ENCODE results near the gene KIF2C. TPM values are rescaled to one million over a fixed set of nuclear protein-coding genes. Genes with fewer than 3 reads are reported as not detected.

Gene KIF2C
- total and polyA plus RNA-seq, 8 donors = 3.3 to 44.9 (median 19.7) TPM

GRCh38 chr1:44718091-44718490 is 21.5 kb upstream of the KIF2C start:
- ATAC-seq = no peak
- intact Hi-C loops (cut with DNase I) = no loop called here
- TF ChIP-seq CTCF (IDR thresholded peaks at IDR 0.05) = no peak

GRCh38 chr1:44719318-44719717 is 20.3 kb upstream of the KIF2C start:
- no peak for DNase-seq
- TF ChIP-seq CTCF (IDR thresholded peaks at IDR 0.05) = no peak
- Histone ChIP-seq H3K4me1 (peaks cover 0 to 34% of the 10 kb centered on the region in 2 donors), H3K9me3 (no peaks in the 10 kb centered on the region), H3K27me3 (peaks cover 0 to 2% of the 10 kb centered on the region in 2 donors), H3K36me3 (no peaks in the 10 kb centered on the region), H3K4me3 (no peak overlapping the region), H3K27ac (no peak overlapping the region)
- ATAC-seq = no peak
- intact Hi-C loops (cut with DNase I) = no loop called here

More at GRCh38 chr1:44718091-44718490, 21.5 kb upstream of the KIF2C start:
- peaks cover 0 to 22% of the 10 kb centered on the region in 2 donors for H3K4me1 ChIP-seq
- H3K27ac ChIP-seq = no peak overlapping the region
- H3K36me3 ChIP-seq = no peaks in the 10 kb centered on the region
- no peak overlapping the region for H3K4me3 ChIP-seq
- H3K9me3 ChIP-seq = no peaks in the 10 kb centered on the region
- no peak for DNase-seq
- H3K27me3 ChIP-seq = no peaks in the 10 kb centered on the region

- intact Hi-C loops (cut with DNase I) = no loop called here
- ATAC-seq (no peak), DNase-seq (no peak)
- TF ChIP-seq CTCF (IDR thresholded peaks at IDR 0.05) = no peak
- Histone ChIP-seq H3K27ac (no peak overlapping the region), H3K36me3 (no peaks in the 10 kb centered on the region), H3K27me3 (peaks cover 0 to 8% of the 10 kb centered on the region in 2 donors), H3K9me3 (no peaks in the 10 kb centered on the region), H3K4me1 (peaks cover 0 to 33% of the 10 kb centered on the region in 2 donors), H3K4me3 (no peak overlapping the region)
Measured at GRCh38 chr1:44720281-44720680, 19.4 kb upstream of the KIF2C start.

GRCh38 chr1:44721485-44722361 is 17.9 kb upstream of the KIF2C start:
- no peaks in the 10 kb centered on the region for H3K36me3 ChIP-seq
- ATAC-seq = peak; percentile 92
- H3K27me3 ChIP-seq = peaks cover 0 to 8% of the 10 kb centered on the region in 2 donors
- no peak for TF ChIP-seq CTCF (IDR thresholded peaks at IDR 0.05)
- peak overlapping the region; percentile 58 to 76 for H3K27ac ChIP-seq
- peak in 2 of 4 donors; percentile 79 to 82 for DNase-seq
- intact Hi-C loops (cut with DNase I) = no loop called here
- H3K4me1 ChIP-seq = peaks cover 0 to 32% of the 10 kb centered on the region in 2 donors
- no peak overlapping the region for H3K4me3 ChIP-seq
- no peaks in the 10 kb centered on the region for H3K9me3 ChIP-seq

- Histone ChIP-seq H3K9me3 (no peaks in the 10 kb centered on the region), H3K27me3 (peaks cover 0 to 8% of the 10 kb centered on the region in 2 donors), H3K4me1 (peaks cover 0 to 32% of the 10 kb centered on the region in 2 donors), H3K4me3 (no peak overlapping the region), H3K36me3 (no peaks in the 10 kb centered on the region), H3K27ac (peak overlapping the region in 1 of 2 donors; percentile 38)
- no peak for TF ChIP-seq CTCF (IDR thresholded peaks at IDR 0.05)
- DNase-seq (no peak), ATAC-seq (no peak)
- intact Hi-C loops (cut with DNase I) = no loop called here
Measured at GRCh38 chr1:44723064-44723463, 16.6 kb upstream of the KIF2C start.

All from left lung (tissue), 10 donors.